Measurements from ENCODE around the gene PORCN.
A peak's percentile ranks its signal among the peaks of the same experiment; 100 is the strongest.

DNA sequence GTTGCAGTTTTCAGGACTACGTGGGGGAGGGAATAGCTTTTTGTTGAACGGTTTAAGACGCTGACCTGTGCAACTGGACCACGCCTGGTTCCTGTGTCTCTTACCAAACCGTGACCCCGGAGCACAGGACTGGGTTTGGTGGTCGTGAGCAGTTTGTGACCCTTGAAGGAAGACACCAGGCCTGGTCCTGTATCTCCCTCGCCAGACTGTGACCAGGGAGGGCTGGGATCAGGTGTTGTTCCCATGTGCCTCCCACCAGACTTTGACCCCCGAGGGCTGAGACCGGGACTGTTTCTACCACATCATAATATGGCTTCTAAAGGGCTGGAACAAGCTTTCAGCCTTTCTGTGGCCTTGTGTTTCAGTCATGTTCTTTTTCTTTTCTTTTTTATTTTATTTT is 13.5 kb downstream of the PORCN start:
- TF ChIP-seq, protein P1, sequence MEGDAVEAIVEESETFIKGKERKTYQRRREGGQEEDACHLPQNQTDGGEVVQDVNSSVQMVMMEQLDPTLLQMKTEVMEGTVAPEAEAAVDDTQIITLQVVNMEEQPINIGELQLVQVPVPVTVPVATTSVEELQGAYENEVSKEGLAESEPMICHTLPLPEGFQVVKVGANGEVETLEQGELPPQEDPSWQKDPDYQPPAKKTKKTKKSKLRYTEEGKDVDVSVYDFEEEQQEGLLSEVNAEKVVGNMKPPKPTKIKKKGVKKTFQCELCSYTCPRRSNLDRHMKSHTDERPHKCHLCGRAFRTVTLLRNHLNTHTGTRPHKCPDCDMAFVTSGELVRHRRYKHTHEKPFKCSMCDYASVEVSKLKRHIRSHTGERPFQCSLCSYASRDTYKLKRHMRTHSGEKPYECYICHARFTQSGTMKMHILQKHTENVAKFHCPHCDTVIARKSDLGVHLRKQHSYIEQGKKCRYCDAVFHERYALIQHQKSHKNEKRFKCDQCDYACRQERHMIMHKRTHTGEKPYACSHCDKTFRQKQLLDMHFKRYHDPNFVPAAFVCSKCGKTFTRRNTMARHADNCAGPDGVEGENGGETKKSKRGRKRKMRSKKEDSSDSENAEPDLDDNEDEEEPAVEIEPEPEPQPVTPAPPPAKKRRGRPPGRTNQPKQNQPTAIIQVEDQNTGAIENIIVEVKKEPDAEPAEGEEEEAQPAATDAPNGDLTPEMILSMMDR (IDR thresholded peaks at IDR 0.05; ENCODE audit: low read depth, low read length, missing input control): no peak
- TF ChIP-seq, protein P2, sequence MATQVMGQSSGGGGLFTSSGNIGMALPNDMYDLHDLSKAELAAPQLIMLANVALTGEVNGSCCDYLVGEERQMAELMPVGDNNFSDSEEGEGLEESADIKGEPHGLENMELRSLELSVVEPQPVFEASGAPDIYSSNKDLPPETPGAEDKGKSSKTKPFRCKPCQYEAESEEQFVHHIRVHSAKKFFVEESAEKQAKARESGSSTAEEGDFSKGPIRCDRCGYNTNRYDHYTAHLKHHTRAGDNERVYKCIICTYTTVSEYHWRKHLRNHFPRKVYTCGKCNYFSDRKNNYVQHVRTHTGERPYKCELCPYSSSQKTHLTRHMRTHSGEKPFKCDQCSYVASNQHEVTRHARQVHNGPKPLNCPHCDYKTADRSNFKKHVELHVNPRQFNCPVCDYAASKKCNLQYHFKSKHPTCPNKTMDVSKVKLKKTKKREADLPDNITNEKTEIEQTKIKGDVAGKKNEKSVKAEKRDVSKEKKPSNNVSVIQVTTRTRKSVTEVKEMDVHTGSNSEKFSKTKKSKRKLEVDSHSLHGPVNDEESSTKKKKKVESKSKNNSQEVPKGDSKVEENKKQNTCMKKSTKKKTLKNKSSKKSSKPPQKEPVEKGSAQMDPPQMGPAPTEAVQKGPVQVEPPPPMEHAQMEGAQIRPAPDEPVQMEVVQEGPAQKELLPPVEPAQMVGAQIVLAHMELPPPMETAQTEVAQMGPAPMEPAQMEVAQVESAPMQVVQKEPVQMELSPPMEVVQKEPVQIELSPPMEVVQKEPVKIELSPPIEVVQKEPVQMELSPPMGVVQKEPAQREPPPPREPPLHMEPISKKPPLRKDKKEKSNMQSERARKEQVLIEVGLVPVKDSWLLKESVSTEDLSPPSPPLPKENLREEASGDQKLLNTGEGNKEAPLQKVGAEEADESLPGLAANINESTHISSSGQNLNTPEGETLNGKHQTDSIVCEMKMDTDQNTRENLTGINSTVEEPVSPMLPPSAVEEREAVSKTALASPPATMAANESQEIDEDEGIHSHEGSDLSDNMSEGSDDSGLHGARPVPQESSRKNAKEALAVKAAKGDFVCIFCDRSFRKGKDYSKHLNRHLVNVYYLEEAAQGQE (IDR thresholded peaks at IDR 0.05): peak; percentile 48
- TF ChIP-seq EGR1 (IDR thresholded peaks at IDR 0.05; ENCODE audit: low read depth in 2 of 2) (no peak), RAD21 (IDR thresholded peaks at IDR 0.05) (no peak), YY1 (IDR thresholded peaks at IDR 0.05) (peak; percentile 51), GABPA (IDR thresholded peaks at IDR 0.05 in 1 of 2, conservative IDR thresholded peaks at IDR 0.05 in 1 of 2) (no peak), SP1 (IDR thresholded peaks at IDR 0.05) (peak; percentile 35)
- TF ChIP-seq, protein P3, sequence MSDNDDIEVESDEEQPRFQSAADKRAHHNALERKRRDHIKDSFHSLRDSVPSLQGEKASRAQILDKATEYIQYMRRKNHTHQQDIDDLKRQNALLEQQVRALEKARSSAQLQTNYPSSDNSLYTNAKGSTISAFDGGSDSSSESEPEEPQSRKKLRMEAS (IDR thresholded peaks at IDR 0.05): no peak

All from liver (tissue), 3 donors.